ENCODE results near the gene LACTB.
A peak's percentile ranks its signal among the peaks of the same experiment; 100 is the strongest.

Gene LACTB
- 14.7 to 30.5 reads per million in 2 donors for total RNA-seq

DNA sequence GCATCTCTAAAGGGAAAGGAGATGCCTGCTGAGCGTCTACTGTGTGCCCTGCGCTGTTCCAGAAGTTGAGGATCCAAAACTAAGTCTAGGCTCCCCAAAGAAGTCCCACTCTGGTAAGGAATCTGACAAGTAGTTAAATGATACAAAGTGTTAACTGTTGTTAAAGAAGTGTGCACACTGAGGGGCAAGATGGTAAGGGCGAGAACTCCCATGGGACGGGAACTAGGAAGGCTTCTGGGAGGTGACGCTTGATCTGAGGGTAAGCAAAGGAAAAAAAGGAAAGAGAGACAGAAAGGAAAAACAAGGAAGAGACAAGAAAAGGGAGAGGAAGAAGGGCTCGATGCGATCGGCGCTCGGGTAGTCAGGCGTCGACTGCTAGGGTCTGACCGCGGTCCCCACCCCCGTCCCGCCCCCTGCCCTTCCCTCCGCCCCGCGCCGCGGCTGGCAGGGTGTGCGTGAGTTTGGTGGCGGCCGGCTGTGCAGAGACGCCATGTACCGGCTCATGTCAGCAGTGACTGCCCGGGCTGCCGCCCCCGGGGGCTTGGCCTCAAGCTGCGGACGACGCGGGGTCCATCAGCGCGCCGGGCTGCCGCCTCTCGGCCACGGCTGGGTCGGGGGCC lies at the start of gene LACTB:
LACTB (plus strand) TSS at position 480 of the 620 bp plus-strand sequence; CDS start at position 491, 11 bp downstream.
- DNase-seq = peak; percentile 70

GRCh38 chr15:63072023-63072650 lies 49.5 kb upstream of the LACTB start:
- no peak for DNase-seq

DNA sequence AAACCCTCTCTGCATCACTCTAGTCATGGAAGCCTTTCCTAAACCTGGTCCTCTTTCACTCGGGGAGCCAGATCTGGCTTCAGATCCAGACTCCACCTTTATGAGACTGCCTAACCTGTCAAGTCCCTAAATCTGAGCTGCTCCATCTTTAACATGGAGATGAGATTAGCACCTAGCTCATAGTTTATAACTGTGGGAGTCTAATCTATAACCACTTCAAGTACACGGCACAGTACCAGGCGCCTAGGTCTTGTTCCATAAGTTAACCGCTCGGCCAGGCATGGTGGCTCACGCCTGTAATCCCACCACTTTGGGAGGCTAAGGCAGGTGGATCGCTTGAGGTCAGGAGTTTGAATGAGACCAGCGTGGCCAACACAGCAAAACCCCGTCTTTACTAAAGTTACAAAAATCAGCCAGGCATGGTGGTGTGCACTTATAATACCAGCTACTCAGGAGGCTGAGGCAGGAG lies 48.8 kb upstream of the LACTB start:
- no peak for DNase-seq

DNA sequence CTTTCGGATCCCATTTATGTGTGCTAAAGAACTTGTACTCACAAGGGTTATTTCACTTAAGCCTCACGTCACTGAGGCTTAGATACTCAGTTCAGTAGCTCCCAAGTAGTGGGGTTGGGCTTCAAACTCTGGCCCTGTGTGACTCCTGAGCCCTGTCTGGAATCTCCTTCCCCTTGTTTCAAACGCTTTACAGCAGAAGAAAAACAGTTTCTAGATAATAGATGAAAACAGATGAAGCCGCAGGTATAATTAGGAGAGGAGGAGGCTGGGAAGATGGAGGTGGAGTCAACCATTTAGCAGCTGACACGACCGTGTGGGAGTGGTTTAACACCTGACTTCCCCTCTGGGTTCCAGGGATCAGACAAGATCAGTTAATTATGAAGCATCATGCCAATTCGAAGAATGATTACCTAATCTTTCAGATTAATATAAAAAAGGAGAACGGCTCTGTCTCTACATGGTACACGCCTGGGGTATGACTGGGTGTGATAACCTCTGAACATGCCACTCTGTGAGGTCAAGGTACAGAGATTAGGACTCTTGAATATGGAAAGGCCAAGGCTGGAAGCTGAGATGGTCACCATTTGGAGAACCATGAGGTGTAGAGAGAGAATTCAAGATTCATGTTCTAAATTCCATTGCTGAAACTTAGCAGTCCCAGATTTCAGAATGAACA lies 48.0 kb upstream of the LACTB start:
- DNase-seq = no peak

DNA sequence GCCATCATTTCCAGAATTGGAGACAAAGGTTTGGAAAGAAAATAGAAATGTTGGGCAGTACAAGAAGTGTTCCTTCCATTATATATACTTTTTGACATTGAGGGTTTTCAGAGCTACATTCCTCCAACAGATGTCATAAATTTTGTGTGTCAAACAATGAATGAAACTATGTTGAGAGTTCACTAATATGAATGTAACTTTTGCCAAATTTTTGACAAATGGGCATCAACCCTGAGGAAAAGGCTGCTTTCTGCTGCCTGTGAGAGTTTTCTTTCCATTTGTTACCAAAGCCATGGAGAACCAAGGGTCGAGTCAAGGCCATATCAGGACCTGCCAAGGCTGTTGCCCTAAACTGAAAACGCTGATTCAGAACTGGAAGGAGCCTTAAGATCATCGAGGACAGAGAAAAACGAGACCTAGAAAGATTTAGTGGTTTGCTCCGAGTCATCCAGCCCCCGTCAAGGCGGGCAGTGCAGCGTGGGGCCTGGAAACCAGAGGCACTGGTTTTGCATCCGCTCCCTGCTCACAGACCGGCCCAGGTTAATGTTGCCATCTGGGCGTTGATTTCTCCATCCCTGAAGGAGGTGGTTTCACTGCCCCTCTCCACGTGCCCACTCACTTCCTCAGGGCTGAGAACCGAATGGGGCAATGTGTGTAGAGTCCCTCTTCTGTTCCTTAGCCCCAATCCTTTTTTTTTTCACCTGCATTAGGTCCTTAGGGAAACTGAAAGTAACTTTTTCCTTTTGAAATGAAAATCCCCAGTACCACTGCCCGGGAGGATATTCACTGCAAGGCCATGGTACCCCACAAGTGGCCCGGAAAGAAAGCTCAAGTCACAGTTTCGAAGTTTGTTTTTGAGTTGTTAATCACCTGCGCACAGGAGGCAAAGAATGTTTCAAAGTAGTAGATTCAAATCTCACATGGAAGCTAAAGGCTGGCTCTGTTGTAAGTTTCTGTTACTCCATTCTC lies 46.4 kb upstream of the LACTB start:
- DNase-seq = no peak

DNA sequence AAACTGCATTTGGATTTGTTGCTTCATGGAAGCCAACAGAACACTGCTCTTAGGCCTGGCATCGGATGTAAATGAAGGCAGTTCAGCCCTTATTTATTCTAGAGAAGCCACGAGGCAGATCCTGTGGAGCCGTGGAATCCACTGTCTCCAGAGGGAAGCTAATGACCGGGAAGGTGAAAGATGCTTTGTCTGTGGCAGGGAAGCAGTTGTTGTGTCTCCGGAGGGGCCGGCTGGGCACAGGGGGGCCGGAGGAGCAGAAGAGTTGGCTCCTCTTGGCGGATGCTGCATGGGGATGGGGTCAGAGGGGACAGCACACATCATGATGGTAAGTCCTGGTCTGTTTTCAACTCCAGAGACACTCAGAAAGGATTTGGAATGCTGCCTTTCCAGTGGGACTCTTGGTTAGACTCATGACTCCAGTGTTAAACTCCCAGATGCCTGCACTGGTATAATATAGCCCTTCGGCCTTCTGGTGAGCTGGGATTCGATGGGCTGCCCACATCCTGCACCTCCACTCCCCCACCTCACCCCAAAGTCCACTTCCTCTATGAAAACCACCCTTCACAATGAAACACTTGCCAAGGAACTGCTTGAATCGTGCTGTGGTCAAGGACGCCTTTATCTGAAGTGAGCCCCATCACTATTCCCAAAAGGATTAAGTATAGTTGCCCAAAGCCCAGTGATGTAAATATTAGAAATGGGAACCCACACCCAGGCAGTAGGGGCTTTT lies 45.5 kb upstream of the LACTB start:
- DNase-seq = no peak

DNA sequence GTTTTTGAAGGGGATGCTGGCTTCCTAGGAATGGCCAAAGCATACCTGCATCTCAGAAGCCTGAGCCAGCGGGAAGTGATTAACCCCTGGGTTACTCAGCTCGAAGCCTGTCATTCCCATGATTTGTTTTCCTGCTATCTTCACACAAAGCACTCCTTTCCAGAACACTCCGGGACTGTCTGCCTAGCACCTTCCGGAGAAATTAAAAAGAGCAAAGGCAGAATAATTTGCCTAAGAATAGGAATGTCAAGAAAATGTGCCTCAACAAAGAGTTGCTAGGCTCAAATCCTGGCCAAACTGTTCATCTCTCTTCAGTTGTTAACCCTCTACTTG lies 45.0 kb upstream of the LACTB start:
- DNase-seq = no peak

DNA sequence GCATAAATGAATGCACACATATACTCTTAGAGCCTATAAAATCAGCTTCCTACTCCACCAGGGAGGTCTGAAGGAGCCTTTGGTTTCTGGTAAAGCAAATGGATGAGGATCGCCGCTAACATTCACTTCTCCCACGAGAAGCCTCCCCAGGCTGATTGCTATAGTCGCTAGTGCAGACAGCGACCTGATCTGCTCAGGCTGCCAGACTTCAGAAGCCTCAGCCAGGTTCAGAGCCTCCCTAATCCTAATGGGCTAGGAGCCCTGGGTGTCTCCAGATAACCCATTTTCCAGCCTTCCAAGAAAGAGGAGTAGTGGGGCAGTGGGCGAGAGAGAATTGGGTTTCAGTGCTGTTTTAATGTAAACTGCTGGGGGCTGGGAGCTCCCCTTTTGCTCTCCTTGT lies 43.7 kb upstream of the LACTB start:
- DNase-seq = no peak

GRCh38 chr15:63079947-63080626 lies 41.6 kb upstream of the LACTB start:
- DNase-seq = no peak

DNA sequence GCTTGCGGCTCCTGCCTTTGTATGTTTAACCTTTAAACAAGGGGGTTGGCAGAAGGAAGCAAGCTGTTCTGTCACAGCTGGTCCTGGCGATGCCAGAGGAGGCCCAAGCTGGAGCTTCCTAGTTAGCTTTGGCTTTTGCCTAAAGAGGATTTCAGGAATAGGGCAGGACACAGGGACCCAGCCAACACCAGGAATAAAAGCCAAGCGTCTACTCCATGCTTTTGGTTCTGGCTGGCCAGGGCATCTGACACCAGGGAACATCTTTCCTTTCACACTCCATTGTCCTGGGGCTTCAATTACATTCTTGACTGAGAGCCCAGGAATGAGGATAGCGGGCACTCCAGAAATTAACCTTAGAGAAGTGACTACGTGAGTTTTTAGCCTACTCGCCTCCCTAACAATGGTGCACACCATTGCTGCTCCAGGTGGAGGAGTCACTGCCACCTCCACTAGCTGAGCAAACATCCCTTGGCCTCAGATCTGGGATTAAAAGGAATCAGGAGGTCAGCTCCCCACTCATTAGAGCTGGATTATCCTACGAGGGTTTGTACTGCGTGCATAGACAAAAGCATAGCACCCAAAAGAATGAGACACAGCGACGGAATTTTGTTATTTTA lies 40.9 kb upstream of the LACTB start:
- DNase-seq = no peak

DNA sequence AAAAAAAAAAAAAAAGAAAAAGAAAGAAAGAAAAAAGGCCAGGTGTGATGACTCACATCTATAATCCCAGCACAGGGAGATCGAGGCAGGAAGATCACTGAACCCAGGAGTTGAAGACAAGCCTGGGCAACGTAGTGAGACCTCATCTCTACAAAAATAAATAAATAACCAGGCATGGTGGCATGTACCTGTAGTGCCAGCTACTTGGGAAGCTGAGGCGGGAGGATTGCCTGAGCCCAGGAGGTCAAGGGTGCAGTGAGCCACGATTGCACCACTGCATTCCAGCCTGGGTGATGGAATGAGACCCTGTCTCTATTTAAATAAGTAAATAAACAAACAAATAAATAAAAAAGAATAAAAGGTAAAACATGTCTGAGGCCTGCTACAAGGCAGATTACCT lies 39.3 kb upstream of the LACTB start:
- DNase-seq = no peak

- DNase-seq = no peak
Measured at GRCh38 chr15:63083044-63083443, 38.6 kb upstream of the LACTB start.

DNA sequence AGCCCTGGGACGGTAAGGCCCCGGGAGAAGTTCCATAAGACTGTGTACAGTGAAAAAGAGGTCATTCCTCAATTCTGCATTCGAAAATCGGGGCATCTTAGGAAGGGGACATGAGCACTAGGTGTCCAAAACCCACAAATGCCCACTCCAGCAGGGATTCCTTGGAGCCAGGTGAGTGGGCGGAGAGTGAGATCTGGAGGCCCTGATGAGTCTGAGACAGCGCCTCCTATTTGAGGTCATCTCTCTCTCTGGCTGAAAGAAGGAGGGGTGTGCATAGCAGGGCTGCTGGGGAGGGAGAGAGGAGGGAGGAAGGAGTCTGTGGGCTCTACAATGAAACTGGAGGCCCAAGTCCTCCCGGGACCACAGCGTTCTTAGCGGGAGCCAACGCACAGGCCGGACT lies 38.1 kb upstream of the LACTB start:
- DNase-seq = no peak

DNA sequence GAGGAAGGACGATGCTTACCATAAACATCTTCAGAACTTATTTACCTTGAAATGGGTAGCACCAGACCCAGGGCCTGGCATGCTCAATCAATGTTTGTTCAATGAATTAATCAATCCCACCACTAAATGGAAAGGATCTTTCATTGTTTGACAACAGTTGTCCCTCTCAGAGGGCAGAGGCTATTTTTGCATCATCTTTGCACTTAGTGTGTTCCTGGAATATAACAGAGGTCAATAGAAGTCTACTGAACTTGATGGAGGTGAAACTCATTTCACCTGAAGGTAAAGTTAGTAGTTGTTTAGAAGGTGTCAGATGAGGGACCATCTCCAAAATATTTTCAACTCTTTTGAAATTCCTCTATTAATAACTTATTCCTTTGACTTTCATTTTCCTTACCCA lies 36.9 kb upstream of the LACTB start:
- DNase-seq = no peak

DNA sequence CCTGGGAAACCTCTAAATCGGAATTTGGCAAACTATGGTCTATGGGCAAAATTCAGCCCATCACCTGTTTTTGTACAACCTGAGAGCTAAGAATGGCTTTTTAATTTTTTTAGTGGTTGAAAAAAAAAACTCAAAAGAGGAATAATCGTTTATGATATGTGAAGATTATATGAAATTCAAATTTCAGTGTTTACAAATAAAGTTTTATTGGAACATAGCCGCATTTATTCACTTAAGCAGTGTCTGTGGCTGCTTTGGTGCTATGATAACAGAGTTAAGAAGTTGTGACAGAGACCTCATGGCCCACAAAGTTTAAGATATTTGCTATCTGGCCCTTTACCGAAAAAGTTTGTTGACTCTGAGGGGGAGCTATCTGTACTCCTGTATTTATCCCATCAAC lies 36.4 kb upstream of the LACTB start:
- DNase-seq = no peak

- no peak for DNase-seq
Measured at GRCh38 chr15:63086271-63086670, 35.4 kb upstream of the LACTB start.

GRCh38 chr15:63086947-63087346 lies 34.7 kb upstream of the LACTB start:
- no peak for DNase-seq

- DNase-seq = no peak
Measured at GRCh38 chr15:63088533-63089245, 33.0 kb upstream of the LACTB start.

- no peak for DNase-seq
Measured at GRCh38 chr15:63089260-63090043, 32.2 kb upstream of the LACTB start.

DNA sequence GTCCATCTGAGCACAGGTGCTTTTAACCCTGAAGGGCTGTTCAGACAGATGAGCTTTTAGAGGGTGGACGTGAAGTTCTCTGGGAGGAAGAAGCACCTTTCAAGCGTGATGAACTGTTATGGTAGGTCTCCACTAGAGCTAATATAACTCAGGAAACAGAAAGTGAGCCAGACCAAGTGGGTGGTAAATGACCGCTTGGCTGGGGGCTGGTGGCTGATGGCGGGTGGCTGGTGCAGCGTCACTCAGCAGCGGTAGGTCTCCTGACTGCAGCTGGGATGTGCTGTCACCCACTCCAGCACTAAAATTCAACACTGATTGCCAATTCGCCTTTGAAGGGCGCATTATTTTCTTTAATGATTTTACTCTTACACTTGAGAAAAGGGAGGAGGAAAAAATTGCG lies 31.2 kb upstream of the LACTB start:
- DNase-seq = no peak

Measured in T-helper 9 cell (primary cell).